NCI-H2227 treated with DMSO at 0.1 percent for 48 hours (cell line): ENCODE data around the gene MAP3K10.

Experiments used
- DNase-seq: peaks from one replicate; lab custom pipeline; 2025; lab: John Stamatoyannopoulos, UW

MAP3K10 gene

DNA sequence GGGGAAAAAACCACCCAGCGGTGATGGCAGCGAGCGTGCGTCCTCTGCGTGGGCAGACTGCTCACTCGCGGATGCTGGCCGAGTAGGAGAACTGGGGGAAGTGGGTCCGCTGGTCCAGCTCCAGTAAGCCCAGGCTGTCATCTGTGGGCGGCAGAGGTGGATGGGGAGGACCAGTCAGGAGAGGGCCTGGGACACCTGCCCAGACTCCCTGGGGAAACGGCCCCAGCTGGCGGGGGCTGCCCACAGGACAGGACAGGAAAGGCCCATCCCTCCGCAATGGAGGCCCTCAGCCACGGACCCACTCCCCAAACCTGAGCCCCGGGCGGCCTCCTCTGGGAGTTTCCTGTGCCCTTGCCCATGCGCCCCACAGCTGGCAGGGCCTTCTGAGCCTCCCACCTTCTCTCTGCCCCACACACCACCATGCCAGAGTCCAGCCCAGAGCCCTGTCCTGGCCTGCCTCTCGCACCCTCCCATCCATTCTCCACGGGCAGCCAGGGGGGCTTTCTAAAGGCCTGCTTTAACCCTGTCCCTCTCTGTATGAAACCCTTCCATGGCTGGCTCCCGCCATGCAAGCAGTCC is 42.7 kb downstream of the MAP3K10 start:
- DNase-seq, result no peak

DNA sequence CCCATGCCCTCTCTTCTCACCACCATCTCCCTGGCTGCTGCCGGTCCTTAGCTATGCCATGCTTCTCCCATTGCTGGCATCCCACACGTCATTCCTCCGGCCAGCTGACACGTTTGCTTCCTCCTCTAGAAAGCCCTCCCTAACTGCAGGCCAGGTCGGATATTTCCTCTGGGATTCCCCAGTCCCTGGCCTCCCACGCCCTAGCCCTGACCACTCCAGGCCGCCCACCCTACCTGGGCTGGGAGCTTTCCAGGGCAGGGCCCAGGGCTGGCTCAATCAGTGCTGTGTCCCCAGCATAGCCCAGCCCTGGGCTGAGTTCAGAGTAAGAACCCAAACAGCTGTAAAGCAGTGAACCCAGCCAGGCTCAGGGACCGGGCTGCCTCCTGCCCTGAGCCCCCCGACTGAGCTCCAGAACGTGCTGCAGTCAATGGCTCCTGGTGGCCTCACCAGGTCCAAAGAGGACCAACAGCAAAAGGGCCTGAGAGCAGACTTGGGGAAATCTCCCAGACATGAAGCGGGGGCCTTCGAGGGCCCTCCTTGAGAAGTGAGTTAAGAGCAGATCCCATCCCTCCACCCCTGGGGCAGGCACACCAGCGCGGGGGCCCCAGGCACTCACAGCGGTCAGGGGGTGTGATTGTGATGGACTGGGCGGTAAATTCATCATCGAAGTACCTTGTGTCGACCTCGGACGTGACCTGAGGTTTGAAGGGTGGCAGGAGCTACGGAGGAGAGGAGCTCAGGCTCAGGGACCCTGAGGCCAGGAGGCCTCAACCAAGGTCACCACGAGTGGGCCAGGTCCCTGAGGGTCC is 43.4 kb downstream of the MAP3K10 start:
- DNase-seq, result no peak

DNA sequence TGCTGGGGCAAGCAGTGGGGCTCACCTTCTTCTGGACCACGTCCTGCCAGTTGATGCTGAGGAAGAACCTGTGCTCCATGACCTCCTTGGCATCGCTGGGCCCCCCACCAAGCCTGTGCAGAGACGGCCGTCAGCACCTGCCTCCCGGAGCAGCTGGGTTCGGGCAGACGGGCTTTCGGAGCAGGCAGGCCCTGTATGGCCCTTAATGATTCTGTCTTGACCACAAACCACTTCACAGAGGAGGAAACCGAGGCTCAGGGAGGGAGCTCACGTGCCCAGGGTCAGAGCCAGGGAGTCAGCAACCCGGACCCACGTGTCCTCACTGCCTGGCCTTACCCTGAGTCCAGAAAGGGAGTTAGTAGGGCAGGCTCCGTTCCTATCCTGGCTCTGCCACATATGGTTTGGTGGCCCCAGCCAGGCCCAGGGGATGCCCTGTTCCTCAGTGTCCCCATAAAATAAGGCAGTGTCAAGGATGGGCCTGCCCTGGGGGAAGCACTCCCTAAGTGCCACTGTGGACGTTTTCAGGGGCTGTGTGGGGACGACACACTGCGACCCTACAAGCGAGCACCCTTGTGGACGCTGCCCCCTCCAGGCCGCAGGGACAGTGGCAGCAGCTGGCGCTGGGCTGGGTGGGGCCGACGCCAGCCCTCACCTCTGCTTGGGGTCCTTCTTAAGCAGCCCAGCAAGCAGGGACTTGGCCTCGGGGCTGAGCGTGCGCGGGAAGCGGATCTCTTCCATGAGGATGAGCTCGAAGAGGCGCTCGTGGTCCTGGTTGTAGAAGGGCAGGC is 44.2 kb downstream of the MAP3K10 start:
- no peak for DNase-seq

DNA sequence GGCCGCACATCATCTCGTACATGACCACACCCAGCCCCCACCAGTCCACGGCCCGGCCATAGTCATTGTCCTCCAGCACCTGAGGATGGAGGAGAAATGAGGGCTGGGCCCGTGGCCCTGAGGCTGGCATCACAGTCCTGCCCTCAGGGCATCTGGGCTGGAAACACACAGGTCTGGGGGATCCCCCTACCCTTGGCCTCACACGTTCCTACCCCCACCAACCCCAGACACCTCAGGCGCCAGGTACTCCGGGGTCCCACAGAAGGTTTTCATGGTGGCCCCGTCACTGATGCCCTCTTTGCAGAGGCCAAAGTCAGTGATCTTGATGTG is 44.8 kb downstream of the MAP3K10 start:
- no peak for DNase-seq

DNA sequence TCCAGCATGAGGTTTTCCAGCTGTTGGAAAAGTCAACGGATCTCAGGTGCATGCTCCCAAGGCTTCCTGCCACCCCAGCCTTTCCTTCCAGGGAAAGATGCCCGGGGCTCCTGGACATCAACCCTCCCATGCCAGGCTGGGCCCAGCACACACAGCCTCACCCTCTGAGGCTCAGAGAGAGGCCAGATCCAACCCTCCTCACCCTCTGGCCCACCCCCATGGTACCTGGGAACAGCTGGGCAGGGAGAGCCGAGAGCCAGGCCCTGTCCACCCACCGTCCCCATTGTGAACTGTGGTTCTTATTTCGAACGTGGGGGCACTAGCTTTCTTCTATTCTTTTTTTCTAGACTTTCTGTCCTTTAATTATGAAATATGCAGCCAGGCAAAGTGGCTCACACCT is 45.1 kb downstream of the MAP3K10 start:
- DNase-seq, result no peak

DNA sequence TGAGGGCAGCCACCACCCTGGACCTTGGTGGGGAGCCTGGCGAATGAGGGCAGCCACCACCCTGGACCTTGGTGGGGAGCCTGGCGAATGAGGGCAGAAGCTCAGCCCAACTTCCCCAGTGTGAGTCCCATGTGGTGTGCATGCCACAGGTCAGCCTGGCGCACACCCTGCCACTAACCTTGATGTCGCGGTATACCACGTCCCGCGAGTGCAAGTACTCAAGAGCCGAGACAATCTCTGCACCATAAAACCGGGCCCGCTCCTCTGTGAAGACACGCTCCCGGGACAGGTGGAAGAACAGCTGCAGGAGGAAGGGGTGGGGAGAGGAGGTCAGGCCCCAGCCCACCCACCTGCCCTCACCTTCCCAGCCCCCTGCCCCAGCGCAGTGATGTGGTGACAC is 46.6 kb downstream of the MAP3K10 start:
- no peak for DNase-seq

DNA sequence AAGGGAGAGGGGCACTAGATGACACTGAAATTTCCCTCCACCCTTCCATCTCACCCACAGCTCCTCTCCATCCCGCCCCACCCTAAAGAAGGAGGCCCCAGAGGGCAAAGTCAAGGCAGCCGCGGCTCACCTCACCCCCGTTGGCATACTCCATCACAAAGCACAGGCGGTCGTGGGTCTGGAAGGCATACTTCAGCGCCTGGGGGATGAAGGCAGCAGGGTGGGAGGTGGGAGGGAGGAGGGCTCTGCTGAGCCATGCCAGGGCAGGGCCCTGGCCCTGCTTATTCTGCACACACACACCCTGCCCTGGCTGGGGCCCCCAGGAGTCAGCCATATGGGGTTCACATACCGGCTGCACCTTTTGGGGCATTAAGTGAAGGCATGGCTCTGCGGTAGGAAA is 47.5 kb downstream of the MAP3K10 start:
- DNase-seq, result no peak

DNA sequence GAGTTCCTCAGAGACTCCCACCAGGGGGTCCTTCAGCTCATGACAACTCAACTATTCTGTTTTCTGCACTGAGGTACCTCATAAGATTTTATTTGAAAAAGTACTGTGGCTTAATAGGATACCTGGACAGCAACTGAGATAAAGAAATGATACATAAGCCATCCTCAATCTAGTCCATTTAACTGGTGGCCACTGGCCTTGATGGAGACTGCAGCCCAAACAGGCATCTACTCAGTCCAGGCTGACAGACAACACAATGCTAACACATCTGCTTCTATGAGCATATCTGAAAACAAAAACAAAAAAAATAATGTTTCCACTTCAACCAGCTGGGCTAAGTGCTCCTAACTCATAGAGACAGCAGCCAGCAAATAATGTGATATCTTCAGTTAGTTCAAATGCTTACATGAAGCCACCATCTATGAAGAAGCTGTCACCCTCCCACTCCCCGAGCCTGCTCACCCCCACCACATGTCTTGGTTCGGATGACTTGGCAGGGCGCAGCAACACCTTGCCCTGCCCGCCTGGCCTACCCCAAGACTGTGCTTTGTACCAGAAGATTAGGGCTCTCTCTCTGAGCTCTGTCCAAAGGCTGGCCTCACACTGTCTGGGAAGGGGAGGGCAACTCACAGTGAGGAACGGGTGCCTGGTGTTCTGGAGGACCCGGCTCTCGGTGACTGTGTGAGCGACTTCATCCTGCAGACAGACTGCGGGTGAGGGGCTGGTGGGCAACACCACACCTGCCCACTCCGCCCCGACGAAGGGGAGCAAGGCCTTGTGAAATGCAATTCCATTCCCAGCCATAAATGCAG is 48.4 kb downstream of the MAP3K10 start:
- DNase-seq, result no peak

DNA sequence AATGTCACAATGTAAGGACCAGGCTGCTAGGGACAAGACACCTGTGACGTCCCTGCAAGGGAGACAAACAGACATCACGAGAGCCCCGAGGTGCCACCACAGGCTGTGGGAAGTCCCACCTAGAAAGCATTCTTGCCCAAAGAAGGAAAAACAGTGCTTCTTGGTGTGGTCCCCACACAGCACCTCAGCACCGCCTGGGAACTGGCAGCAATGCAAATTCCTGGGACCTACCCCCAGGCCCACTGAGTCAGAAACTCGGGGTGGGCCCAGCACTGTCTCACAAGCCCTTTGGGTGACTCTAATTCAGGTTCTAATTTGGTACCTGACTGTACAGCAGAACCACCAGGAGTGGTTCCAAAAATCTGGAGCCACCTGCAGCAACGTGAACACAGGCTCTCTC is 49.1 kb downstream of the MAP3K10 start:
- no peak for DNase-seq

DNA sequence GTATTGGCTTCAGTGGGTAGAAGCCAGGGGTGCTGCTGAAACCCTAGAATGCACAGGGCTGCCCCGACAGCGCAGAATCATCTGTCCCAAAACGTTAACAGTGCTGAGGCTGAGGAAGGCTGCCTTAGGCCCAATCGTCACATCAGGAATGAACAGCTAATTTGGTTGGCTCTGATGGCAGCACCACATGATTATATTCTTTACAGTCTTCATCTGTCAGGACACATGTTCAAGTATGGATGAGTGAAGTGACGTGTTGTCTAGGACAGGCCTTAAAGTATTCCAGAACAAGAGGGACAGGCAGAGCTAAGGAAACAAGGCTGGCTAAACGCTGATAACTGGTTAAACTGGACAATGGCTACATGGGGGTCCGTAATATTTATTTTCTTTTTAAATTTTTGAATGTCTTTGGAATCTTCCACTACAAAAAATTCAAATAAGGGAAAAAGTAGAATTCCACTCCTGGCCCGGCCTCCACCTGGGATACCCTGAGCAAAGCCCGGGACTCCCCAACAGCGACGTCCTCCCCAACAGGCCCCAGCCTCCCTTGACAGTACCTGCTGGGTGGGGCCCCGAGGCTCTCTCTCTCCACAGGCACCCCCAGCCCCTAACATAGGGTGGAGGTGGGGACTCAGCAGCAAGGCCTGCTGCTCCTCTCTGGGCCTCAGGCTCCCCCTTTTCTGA is 50.0 kb downstream of the MAP3K10 start:
- DNase-seq, result no peak

DNA sequence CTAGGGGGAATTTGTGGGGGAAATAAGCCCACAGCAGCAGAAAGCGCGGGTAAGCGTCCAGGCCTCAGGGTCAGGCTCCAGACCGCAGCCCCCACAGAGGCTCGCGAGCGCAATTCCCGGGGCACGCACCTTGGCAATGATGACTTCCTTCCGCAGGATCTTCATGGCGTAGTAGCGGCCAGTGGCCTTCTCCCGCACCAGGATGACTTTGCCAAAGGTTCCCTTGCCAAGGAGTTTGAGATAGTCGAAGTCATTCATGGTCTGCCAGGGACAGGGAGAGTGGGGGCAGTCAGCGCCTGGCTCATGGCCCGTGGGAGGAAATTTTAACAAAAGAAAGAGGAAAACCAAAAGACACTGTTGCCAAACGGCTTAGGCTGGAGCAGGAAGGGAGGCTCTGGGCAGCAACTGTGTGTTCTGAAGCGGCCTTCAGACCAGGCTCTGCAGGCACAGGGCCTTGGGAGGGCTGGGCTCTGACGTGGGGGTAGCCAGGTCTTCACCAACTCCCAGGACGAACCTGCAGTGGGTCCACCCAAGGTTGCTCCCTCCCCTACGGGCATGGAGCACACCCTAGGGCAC is 50.7 kb downstream of the MAP3K10 start:
- no peak for DNase-seq

DNA sequence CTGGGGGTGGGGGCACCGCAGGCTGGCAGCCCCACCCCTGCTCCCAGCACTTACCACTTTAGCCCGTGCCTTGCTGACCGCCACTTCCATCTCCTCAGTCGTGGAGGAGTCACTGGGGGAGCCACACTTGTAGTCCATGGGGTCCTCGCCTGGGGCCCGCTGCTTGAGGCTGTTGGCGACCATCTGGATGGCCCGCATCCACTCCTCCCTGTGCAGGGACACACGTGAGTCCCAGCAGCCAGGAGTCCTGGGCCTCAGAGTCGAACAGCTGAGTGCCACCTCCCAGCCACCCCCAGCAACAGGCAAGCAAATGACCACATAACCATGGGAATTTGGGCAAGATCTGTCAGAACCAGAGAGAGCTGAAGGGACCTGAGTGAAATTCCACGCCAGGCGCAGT is 51.3 kb downstream of the MAP3K10 start:
- DNase-seq, result no peak

DNA sequence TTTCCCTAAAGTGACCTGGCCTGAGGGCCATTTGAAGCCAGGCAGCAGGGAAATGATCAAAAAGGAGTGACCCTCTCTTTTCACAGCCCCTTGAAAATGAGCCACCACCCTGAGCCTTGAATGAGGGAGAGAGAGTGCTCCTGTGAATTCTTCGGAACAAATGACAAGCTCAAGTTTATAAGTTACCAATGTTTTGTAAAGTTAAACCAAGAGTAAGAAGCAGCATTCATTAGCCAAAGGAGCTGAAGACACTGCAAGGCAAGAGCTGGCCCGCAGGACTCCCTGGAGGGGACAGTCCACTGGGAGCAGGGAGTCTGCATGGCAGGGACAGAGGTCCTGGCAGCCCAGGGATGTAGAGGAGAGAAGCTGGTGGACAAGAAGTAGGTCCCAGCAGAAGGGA is 52.0 kb downstream of the MAP3K10 start:
- no peak for DNase-seq

DNA sequence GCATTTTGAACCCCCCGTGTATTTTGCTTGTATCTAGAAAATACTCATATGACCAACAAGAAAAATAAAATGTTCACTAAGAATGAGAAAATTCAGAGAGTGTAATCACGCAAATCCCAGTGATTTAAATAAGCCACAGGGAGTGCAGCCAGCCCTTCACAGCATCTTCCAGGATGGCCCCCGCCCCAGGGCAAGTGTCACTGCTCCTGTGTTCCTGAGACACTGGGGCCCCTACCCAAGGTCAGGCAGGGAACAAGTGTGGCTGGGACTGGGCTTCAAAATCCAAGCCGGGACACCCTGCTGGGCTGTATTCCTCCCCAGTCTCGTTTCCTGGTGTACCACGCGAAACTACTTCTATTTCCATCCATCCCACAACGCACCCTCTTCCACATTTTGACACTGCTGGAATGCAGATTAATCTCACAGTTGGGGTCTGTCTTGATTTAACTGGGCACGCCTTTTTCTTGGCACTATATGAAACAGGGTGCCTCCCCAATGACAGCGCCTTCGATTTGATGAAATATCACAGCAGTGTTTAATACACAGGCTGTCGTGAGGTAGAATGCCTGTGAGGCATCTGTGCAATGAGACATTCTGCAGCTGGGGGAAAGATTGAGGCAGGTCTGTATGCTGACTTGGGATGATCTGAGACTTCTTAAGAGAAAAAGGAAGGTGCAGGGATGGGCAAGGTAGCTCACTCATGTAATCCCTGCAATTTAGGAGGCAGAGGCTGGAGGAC is 53.5 kb downstream of the MAP3K10 start:
- no peak for DNase-seq

DNA sequence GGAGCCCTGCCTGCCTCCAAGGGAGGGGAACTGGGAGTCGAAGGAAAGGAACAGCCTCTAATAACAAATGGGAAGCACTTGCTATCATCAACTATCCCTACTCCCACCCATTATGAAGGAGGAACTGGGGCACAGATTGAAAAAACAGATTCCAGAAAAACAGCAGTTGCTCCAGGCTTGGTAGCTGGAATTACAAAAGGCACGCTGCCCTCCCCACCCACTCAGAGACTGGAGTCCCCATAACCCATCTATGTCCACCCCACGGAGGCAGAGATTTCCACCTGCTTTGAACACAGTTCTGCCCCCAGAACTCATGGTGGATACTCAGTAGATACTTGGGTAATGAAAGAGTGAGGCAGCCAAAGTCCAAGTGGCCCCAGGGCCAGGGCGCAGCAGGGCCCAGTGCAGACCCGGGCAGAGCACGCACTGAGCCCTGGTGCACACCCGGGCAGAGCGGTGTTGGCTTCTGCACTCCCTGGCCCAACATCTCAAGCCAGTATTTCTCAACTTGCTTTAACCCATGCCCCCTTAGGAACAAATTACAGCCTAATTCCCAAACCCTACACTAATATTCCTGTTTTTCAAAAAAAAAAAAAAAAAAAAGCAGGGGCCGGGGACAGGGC is 54.4 kb downstream of the MAP3K10 start:
- DNase-seq, result no peak

DNA sequence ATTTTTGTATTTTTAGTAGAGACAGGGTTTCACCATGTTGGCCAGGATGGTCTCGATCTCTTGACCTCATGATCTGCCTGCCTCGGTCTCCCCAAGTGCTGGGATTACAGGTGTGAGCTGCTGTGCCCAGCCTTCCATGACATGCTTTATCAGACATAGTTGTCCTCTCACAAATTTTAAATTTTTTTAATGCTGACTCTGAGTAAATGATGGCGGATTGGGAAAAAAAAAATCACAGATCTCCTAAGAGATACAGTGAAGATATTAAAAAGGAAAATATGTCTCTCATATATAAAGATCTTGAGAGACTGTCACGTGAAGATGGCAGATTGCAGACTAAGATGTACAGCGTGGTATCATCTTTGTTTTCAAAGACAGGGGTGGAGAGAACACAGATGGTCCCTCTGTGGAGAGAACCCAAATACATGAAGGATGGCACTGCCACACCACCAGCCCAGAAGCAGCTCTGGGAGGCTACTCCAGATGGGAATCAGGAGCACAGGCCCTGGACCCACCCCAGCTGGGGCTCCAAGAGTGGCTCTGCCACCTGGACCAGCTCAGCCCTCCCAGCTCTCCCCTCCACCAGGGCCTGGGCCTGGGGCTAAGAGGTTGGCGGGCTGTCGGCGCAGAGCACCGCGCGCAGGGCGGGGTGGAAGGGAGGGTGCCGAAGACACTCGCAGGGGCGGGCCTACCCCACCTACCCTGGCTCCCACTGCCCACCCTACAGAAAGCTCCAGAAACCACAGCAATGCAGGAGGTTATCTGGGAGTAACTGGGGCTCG is 55.3 kb downstream of the MAP3K10 start:
- no peak for DNase-seq

DNA sequence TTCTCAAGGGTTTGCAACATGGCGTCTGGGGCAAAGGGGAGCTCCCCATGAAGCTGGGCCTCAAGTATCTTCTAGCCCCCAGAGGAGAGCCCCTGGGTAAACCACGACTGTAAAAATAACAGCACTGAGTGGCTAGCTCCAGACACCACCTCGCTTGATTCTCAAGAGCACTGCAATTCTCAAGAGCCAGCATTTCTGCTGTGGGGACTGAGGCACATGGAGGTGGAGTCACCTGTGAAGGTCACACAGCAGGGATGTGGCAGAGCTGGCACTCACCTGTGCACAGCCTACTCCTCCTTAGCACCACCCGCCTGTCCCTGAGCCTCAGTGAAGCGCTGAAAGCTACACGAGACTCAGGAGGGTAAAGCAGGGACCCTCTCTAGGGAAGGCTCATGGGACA is 56.0 kb downstream of the MAP3K10 start:
- no peak for DNase-seq

DNA sequence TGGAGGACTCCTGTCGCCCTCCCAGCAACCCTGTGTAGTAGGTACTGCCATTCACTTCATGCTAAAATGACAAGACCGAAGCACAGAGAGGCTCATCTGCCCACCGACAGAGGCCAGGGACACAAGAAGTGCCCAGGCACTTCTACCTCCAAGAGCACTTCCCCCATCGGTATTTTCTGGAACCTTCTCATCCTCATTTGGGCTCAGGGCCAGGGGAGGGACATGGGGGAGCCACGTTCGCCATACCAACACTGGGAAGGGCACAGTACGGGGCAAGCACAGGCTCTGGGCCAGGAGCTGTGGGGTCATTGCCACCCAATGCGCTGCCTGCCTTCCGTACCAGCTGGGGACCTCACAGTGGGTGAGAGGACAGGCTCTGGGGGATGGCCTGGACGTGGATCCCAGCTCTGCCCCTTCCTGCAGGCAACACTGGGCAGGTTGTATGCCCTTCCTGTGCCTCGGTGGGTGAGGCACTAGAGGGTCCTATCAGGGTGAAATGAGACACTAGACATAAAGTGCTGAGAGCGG is 56.6 kb downstream of the MAP3K10 start:
- no peak for DNase-seq

DNA sequence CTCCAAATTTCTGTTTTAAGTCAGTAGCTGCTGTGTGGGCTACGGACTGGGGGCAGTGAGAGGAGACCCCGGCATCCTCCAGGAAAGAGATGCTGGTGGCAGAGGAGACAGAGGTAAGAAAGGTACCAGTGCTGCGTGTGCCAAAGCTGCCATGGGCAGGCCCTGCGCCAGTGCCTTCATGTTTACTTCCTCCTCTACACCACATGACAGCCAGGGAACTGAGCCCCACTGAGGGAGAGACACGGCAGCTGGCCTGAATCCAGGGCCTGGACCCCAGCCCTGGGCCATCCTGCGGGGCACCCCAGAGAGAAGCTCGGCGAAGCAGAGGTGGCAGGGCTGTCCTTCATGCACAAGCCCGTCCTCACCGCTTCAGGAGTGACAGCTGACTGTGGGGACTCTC is 58.0 kb downstream of the MAP3K10 start:
- no peak for DNase-seq
